ENCODE measurements around the gene HOMER3. TPM values are rescaled to one million over a fixed set of nuclear protein-coding genes. Genes with fewer than 3 reads are reported as not detected.

The HOMER3 gene
- total RNA-seq, 1 donor from 2014 or later, result 93.0 TPM

DNA sequence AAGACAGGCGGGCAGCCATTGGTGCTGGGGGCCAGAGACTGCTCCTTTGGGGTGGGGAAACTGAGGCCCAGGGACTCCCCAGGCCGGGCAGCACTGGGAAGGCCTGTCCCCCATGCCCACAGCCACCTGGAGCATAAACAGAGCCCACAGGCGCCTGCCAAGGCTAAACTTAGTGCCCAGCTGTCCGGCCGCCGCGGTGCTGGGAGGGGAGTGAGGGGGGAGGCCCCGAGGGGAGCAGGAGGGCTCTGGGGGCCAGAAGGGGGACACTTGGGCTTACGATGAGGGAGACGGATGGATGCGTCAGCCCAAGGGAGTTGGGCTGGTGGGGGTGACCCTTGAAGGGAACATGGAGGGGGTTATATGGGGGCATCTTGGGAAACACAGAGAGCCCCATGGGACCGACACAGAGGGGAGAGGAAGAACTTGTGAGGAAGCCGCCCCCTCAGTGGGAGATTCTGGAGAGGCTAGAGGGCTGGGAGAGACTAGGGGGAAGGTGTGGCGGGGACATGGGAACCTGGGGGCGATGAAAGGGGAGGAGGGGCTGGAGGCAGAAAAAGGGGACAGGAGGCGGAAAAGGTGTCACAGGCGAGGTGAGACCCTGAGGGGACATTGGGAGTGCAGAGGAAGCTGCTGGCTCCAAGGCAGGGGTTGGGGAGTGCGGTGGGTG is 47.3 kb downstream of the HOMER3 start:
- intact Hi-C loops (cut with DNase I), result no loop called here
- DNase-seq (ENCODE audit: low spot score in 2 of 2), result no peak
- Histone ChIP-seq H3K4me1 (peaks cover 7 to 8% of the 10 kb centered on the region in 2 donors), H3K27me3 (peaks cover 11% of the 10 kb centered on the region), H3K36me3 (peaks cover 0 to under 1% of the 10 kb centered on the region in 2 donors), H3K27ac (no peak overlapping the region), H3K4me3 (no peak overlapping the region), H3K9me3 (no peaks in the 10 kb centered on the region)
- TF ChIP-seq, protein P1, sequence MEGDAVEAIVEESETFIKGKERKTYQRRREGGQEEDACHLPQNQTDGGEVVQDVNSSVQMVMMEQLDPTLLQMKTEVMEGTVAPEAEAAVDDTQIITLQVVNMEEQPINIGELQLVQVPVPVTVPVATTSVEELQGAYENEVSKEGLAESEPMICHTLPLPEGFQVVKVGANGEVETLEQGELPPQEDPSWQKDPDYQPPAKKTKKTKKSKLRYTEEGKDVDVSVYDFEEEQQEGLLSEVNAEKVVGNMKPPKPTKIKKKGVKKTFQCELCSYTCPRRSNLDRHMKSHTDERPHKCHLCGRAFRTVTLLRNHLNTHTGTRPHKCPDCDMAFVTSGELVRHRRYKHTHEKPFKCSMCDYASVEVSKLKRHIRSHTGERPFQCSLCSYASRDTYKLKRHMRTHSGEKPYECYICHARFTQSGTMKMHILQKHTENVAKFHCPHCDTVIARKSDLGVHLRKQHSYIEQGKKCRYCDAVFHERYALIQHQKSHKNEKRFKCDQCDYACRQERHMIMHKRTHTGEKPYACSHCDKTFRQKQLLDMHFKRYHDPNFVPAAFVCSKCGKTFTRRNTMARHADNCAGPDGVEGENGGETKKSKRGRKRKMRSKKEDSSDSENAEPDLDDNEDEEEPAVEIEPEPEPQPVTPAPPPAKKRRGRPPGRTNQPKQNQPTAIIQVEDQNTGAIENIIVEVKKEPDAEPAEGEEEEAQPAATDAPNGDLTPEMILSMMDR (IDR thresholded peaks at IDR 0.05), result no peak

DNA sequence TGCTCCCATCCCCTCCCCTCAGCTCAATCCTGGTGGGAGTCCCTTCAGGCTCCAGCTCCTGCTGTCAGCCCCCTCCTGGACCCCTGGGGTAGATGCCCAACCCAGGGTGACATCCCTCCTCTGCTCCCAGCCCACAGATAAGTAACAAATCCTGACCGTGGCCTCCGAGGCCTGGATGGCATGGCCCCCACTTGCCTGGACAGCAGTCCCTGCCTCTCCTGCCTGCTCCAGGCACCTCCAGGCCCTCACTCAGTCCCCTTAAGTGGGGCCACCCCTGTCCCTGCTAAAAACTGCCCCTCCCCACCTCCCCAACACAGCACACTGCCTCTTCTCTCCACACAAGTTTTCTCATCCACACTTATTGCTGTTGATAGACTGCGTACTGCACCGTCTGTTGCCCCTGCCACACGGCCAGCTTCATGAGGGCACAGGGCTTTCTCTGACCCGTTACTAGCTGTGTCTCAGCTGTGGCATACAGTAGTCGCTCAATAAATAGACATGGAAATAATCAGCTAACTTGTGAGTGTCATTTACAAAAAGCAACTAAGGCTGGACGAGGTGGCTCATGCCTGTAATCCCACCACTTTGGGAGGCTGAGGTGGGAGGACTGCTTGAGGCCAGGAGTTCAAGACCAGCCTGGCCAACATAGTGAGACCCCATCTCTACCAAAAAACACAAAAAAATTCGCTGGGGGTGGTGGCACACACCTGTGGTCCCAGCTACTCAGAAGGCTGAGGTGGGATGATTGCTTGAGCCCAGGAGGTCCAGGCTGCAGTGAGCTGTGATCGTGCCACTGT is 50.9 kb downstream of the HOMER3 start:
- Histone ChIP-seq H3K27ac (no peak overlapping the region), H3K27me3 (peaks cover 11% of the 10 kb centered on the region), H3K4me3 (no peak overlapping the region), H3K36me3 (no peaks in the 10 kb centered on the region), H3K9me3 (no peaks in the 10 kb centered on the region), H3K4me1 (peaks cover 0 to under 1% of the 10 kb centered on the region in 2 donors)
- no peak for DNase-seq (ENCODE audit: low spot score in 2 of 2)
- intact Hi-C loops (cut with DNase I), result no loop called here
- TF ChIP-seq, protein P1 (IDR thresholded peaks at IDR 0.05), result no peak

DNA sequence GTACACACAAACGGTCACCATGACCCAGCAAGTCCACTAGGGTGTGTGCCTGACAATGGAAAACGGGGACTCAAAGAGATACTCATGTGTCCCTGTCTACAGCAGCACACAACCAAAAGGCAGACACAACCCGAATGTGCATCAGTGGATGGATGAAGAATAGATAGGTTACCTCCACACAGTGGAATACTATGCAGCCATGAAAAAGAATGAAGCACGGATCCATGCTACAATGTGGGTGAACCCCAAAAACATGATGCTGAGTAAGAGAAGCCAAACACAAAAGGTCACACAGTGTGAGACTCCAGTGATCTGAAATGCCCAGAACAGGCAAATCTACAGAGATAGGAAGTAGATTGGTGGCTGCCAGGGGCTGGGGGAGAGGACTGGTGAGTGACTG is 54.0 kb downstream of the HOMER3 start:
- Histone ChIP-seq H3K36me3 (no peaks in the 10 kb centered on the region), H3K4me3 (no peak overlapping the region), H3K27me3 (no peaks in the 10 kb centered on the region), H3K27ac (no peak overlapping the region), H3K9me3 (no peaks in the 10 kb centered on the region), H3K4me1 (no peaks in the 10 kb centered on the region)
- no peak for DNase-seq (ENCODE audit: low spot score in 2 of 2)
- intact Hi-C loops (cut with DNase I), result no loop called here
- TF ChIP-seq, protein P1 (IDR thresholded peaks at IDR 0.05), result no peak

DNA sequence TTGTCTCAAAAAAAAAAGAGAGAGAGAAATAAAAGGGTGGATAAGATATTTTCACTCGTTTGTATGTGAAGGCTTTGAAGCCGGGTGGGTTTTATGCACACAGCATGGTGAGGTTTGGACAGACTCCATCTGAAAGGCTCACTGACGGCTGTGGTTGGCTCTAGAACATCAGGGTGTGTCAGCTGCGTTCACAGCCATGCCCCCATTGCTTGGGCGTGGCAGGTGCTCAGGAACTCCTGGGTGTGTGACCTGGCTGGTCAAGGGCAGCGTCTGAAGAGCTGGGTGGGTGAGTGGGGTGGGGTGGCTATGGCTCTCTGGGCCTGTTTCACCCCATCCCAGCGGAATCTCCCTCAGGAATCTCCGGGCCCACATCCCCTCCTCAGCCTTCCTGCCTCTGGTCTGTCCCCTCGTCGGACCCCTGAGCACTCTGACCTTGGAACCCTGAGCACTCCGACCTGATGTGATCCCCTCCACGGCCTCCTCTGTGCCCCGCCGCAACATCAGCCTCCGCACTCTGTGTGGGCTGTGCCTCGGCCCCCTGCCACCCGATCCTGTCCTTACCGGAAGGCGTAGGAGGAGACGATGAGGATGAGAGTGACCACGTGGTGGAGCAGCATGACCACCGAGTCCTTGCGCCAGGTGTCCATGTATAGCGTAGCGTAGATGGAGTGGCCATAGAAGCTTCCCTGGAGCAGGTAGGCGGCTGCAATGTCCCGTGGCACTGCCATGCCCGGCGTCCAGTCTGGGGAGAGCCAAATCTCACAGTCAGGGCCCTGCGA is 57.3 kb downstream of the HOMER3 start:
- H3K27ac ChIP-seq, result no peak overlapping the region
- no peaks in the 10 kb centered on the region for H3K4me1 ChIP-seq
- no peak for DNase-seq (ENCODE audit: low spot score in 2 of 2)
- H3K4me3 ChIP-seq, result no peak overlapping the region
- no peaks in the 10 kb centered on the region for H3K27me3 ChIP-seq
- no peaks in the 10 kb centered on the region for H3K9me3 ChIP-seq
- H3K36me3 ChIP-seq, result no peaks in the 10 kb centered on the region
- intact Hi-C loops (cut with DNase I), result no loop called here
- TF ChIP-seq, protein P1 (IDR thresholded peaks at IDR 0.05), result no peak

DNA sequence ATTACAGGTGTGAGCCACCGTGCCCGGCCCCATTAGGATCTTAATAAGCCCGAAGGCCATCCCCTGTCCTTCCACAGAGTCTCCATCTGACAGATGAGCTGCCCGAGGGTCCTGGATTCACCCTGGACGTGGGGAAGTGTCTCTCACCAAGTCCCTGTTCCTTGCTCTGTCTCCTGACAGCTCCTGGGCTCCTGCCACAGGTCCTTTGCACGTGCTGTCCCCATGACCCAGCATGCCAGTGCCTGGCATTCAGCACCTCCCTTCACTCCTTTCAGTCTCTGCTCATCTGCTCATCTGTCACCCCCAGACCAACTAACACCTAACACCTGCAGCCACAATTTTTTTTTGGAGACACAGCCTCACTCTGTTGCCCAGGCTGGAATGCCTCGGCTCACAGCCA is 59.5 kb downstream of the HOMER3 start:
- H3K36me3 ChIP-seq, result no peaks in the 10 kb centered on the region
- H3K4me3 ChIP-seq, result no peak overlapping the region
- H3K27me3 ChIP-seq, result no peaks in the 10 kb centered on the region
- TF ChIP-seq, protein P1 (IDR thresholded peaks at IDR 0.05), result no peak
- no peak for DNase-seq (ENCODE audit: low spot score in 2 of 2)
- H3K9me3 ChIP-seq, result no peaks in the 10 kb centered on the region
- intact Hi-C loops (cut with DNase I), result no loop called here
- H3K4me1 ChIP-seq, result no peaks in the 10 kb centered on the region
- no peak overlapping the region for H3K27ac ChIP-seq
